Putamen (tissue), 1 donor: Measurements from ENCODE around the gene SLC6A18.
"Not testable (repeated sequence)": the region's sequence is repeated elsewhere in the genome, so short reads cannot be mapped to it uniquely, and the experiment has no call there.

Experiments used
- DNase-seq: peaks from one replicate; pipeline ENCODE4 v3.0.0-alpha.2; 2016; ENCODE audit warnings: low spot score

The SLC6A18 gene

GRCh38 chr5:1290956-1291355 is 65.8 kb downstream of the SLC6A18 start:
- not testable (repeated sequence) for DNase-seq

- DNase-seq: no peak
Measured at GRCh38 chr5:1291611-1292080, 66.5 kb downstream of the SLC6A18 start.

GRCh38 chr5:1292139-1292538 is 67.0 kb downstream of the SLC6A18 start:
- no peak for DNase-seq

GRCh38 chr5:1292846-1293415 is 67.8 kb downstream of the SLC6A18 start:
- no peak for DNase-seq

- DNase-seq: no peak
Measured at GRCh38 chr5:1293416-1294205, 68.4 kb downstream of the SLC6A18 start.

- DNase-seq: no peak
Measured at GRCh38 chr5:1294206-1294834, 69.1 kb downstream of the SLC6A18 start.

GRCh38 chr5:1294835-1295649 is 69.9 kb downstream of the SLC6A18 start, which contains the start of gene TERT:
TERT (minus strand) TSS chr5:1295068; CDS start chr5:1294989, 79 bp downstream.
- DNase-seq: no peak

GRCh38 chr5:1295650-1296037 is 70.5 kb downstream of the SLC6A18 start:
- DNase-seq: no peak
